HCT116 (cell line): ENCODE data around the gene GPRC5B. TPM values are rescaled to one million over a fixed set of nuclear protein-coding genes. Genes with fewer than 3 reads are reported as not detected.

ENCODE experiments used
- ATAC-seq: fragments of 200-7000 bp; cut with Tn5 transposase; 2 replicates; pipeline ENCODE4 v1.9.1; 2020; ENCODE audit warnings: mild to moderate bottlenecking, moderate library complexity
- BruUV-seq: library from RNA; stranded (reverse); fragments of 400-500 nt; replicated peaks from 2 replicates; lab custom pipeline; 2021; lab: Mats Ljungman, UMichigan
- CTCF ChIA-PET: fragments of 300-600 bp; sonication (Branson Sonifier 250); formaldehyde crosslinking; loops from one replicate; lab custom pipeline; 2021; ENCODE audit warnings: antibody characterized with exemption; lab: Charles Lee
- POLR2A ChIA-PET: fragments of 300-600, 350-600 bp; sonication (Branson Sonifier 250); formaldehyde crosslinking; loops from one replicate; lab custom pipeline; 2021; ENCODE audit warnings: antibody characterized with exemption; lab: Charles Lee
- RAD21 ChIA-PET, 2 experiments: fragments of 300-600 bp; sonication (Branson Sonifier 250); formaldehyde crosslinking; loops; one replicate each; lab custom pipeline; 2023; ENCODE audit warnings: low total read pairs in 2 of 2; ENCODE audit not compliant: uncharacterized antibody in 2 of 2, unreplicated experiment in 2 of 2, low non-redundant PET in 1 of 2; lab: Charles Lee
- DNase-seq: peaks from one replicate; pipeline ENCODE4 v3.0.0-alpha.2; 2010; ENCODE audit warnings: low read depth, low spot score
- H2AFZ ChIP-seq: fragments of 200-600 bp; shearing (Covaris generic), sonication (generic); 2 replicates; pipeline ENCODE4 v1.6.1; 2017; ENCODE audit warnings: low read depth, mixed run types, mixed read lengths, antibody characterized with exemption, low read length; ENCODE audit not compliant: poor library complexity, severe bottlenecking
- H3K27ac ChIP-seq: 2 replicates; pipeline ENCODE4 v1.5.1; 2012; ENCODE audit warnings: low read depth, low read length
- H3K27me3 ChIP-seq: fragments of 200-600 bp; sonication (generic); 2 replicates; pipeline ENCODE4 v1.6.1; 2016; ENCODE audit warnings: mixed run types, low read length, mixed read lengths; ENCODE audit not compliant: insufficient read depth
- H3K36me3 ChIP-seq, 2 experiments: fragments of 200-500 bp in 1 of 2; fragments of 200-600 bp in 1 of 2; sonication (Bioruptor generic) in 1 of 2; sonication (generic) in 1 of 2; 2 replicates each; pipeline versions ENCODE4 v1.5.1 to v1.6.1; 2014 to 2016; ENCODE audit warnings: low read length in 2 of 2, inconsistent platforms in 1 of 2, mixed read lengths in 1 of 2, mixed run types in 1 of 2; ENCODE audit not compliant: insufficient read depth in 2 of 2, control insufficient read depth in 1 of 2
- H3K4me1 ChIP-seq, 2 experiments: fragments of 200-600 bp in 1 of 2; sonication (generic) in 1 of 2; 2 replicates each; pipeline versions ENCODE4 v1.5.1 to v1.6.1; 2012 to 2017; ENCODE audit warnings: low read length in 2 of 2, inconsistent platforms in 1 of 2, mild to moderate bottlenecking in 1 of 2, mixed read lengths in 1 of 2, mixed run types in 1 of 2, moderate library complexity in 1 of 2; ENCODE audit not compliant: insufficient read depth in 2 of 2, control insufficient read depth in 1 of 2
- H3K4me2 ChIP-seq: fragments of 200-600 bp; sonication (generic); 2 replicates; pipeline ENCODE4 v1.6.1; 2017; ENCODE audit warnings: mixed run types, low read length, mixed read lengths
- H3K4me3 ChIP-seq, 2 experiments: fragments of 200-600 bp in 1 of 2; sonication (generic) in 1 of 2; replicated peaks in 1 of 2; 2 replicates each; pipeline ENCODE4 v1.5.1; 2011 to 2016; ENCODE audit warnings: low read length in 2 of 2, control low read depth in 1 of 2, low read depth in 1 of 2, mild to moderate bottlenecking in 1 of 2, mixed read lengths in 1 of 2, mixed run types in 1 of 2
- H3K79me2 ChIP-seq: fragments of 200-600 bp; sonication (generic); 2 replicates; pipeline ENCODE4 v1.6.1; 2017; ENCODE audit warnings: mild to moderate bottlenecking, mixed run types, low read length, moderate library complexity, mixed read lengths; ENCODE audit not compliant: insufficient read depth
- H3K9ac ChIP-seq: fragments of 200-600 bp; sonication (generic); 2 replicates; pipeline ENCODE4 v1.6.1; 2016; ENCODE audit warnings: low read length, mixed read lengths
- H3K9me2 ChIP-seq: fragments of 200-600 bp; sonication (generic), shearing (Covaris generic); 2 replicates; pipeline ENCODE4 v1.6.1; 2017; ENCODE audit warnings: mixed run types, mild to moderate bottlenecking, moderate library complexity; ENCODE audit not compliant: insufficient read depth
- H3K9me3 ChIP-seq, 2 experiments: fragments of 200-500 bp in 1 of 2; fragments of 200-600 bp in 1 of 2; sonication (Bioruptor generic) in 1 of 2; sonication (generic) in 1 of 2; 2 replicates each; pipeline ENCODE4 v1.6.1; 2014 to 2017; ENCODE audit warnings: low read length in 2 of 2, mixed read lengths in 2 of 2, inconsistent platforms in 1 of 2, low read depth in 1 of 2, mild to moderate bottlenecking in 1 of 2, mixed run types in 1 of 2, moderate library complexity in 1 of 2; ENCODE audit not compliant: control insufficient read depth in 1 of 2, insufficient read depth in 1 of 2
- H4K20me1 ChIP-seq: fragments of 200-600 bp; sonication (generic), shearing (Covaris generic); 2 replicates; pipeline ENCODE4 v1.6.1; 2017; ENCODE audit warnings: mixed run types, mild to moderate bottlenecking, moderate library complexity; ENCODE audit not compliant: insufficient read depth
- ATF3 ChIP-seq: IDR thresholded peaks from 2 replicates; pipeline ENCODE4 v1.6.1; 2012
- CBX3 ChIP-seq: IDR thresholded peaks from 2 replicates; pipeline ENCODE4 v1.6.1; 2012; ENCODE audit warnings: low read depth
- CEBPB ChIP-seq: IDR thresholded peaks from 2 replicates; pipeline ENCODE4 v1.6.1; 2012; ENCODE audit warnings: low read depth
- CTCF ChIP-seq, 3 experiments: fragments of 200-600 bp in 1 of 3; sonication (generic) in 1 of 3; IDR thresholded peaks in 2 of 3; conservative IDR thresholded peaks in 1 of 3; 2 replicates each; pipeline ENCODE4 v1.5.1; 2012 to 2017; ENCODE audit warnings: low read depth in 2 of 3, low read length in 2 of 3, antibody characterized with exemption in 1 of 3, borderline replicate concordance in 1 of 3, control low read depth in 1 of 3, mild to moderate bottlenecking in 1 of 3, mixed read lengths in 1 of 3, mixed run types in 1 of 3, moderate library complexity in 1 of 3; ENCODE audit not compliant: insufficient read depth in 1 of 3
- EGR1 ChIP-seq: IDR thresholded peaks from 2 replicates; pipeline ENCODE4 v1.6.1; 2012; ENCODE audit warnings: low read depth
- EZH2 ChIP-seq: fragments of 200-600 bp; sonication (generic); IDR thresholded peaks from 2 replicates; pipeline ENCODE4 v1.6.1; 2017; ENCODE audit warnings: antibody characterized with exemption, mixed run types
- EZH2phosphoT487 ChIP-seq: fragments of 200-600 bp; IDR thresholded peaks from 2 replicates; pipeline ENCODE4 v1.6.1; 2018; ENCODE audit warnings: antibody characterized with exemption, borderline replicate concordance
- FOSL1 ChIP-seq: IDR thresholded peaks from 2 replicates; pipeline ENCODE4 v1.6.1; 2012; ENCODE audit warnings: low read depth
- JUND ChIP-seq: IDR thresholded peaks from 2 replicates; pipeline ENCODE4 v1.6.1; 2012
- POLR2A ChIP-seq: IDR thresholded peaks from 2 replicates; pipeline ENCODE4 v1.7.0; 2011; ENCODE audit warnings: borderline replicate concordance; ENCODE audit not compliant: insufficient read depth, insufficient read length; ENCODE audit errors: extremely low read depth
- RAD21 ChIP-seq: IDR thresholded peaks from 2 replicates; pipeline ENCODE4 v1.6.1; 2012; ENCODE audit warnings: low read depth, mild to moderate bottlenecking
- REST ChIP-seq: IDR thresholded peaks from 2 replicates; pipeline ENCODE4 v1.6.1; 2012; ENCODE audit warnings: low read depth
- SIN3A ChIP-seq: IDR thresholded peaks from 2 replicates; pipeline ENCODE4 v1.6.1; 2012; ENCODE audit warnings: low read depth
- SP1 ChIP-seq: IDR thresholded peaks from 2 replicates; pipeline ENCODE4 v1.6.1; 2012; ENCODE audit warnings: low read depth
- TCF7L2 ChIP-seq: IDR thresholded peaks from 2 replicates; pipeline ENCODE4 v1.7.0; 2011; ENCODE audit warnings: borderline replicate concordance, inconsistent platforms; ENCODE audit not compliant: insufficient read depth, insufficient read length; ENCODE audit errors: extremely low read depth
- YY1 ChIP-seq: IDR thresholded peaks from 2 replicates; pipeline ENCODE4 v1.6.1; 2011; ENCODE audit warnings: low read length, low read depth, moderate library complexity, mild to moderate bottlenecking; ENCODE audit not compliant: insufficient replicate concordance; ENCODE audit errors: extremely low read depth
- ZFX ChIP-seq: fragments of 450-650 bp; IDR thresholded peaks from 2 replicates; pipeline ENCODE4 v1.6.1; 2017
- ZNF274 ChIP-seq: fragments of 200-500 bp; sonication (Bioruptor generic); IDR thresholded peaks from 2 replicates; pipeline ENCODE4 v1.6.1; 2014; ENCODE audit warnings: mild to moderate bottlenecking, low read depth, low read length, inconsistent platforms
- intact Hi-C: fragments of 100-400 bp; cut with micrococcal nuclease; formaldehyde crosslinking; loops from 2 replicates; pipeline ENCODE4 v1.10.0; 2022
- total RNA-seq: library from RNA; stranded (reverse); gene quantifications from one replicate; pipeline ENCODE4 v1.2.1, GENCODE V29; 2021; ENCODE audit not compliant: unreplicated experiment
- TF ChIP-seq, protein P1 (sequence below): IDR thresholded peaks from 2 replicates; pipeline ENCODE4 v1.6.1; 2011; ENCODE audit warnings: mild to moderate bottlenecking, low read length, moderate library complexity; ENCODE audit not compliant: insufficient replicate concordance; ENCODE audit errors: extremely low read depth

GPRC5B gene
- total RNA-seq, 1 experiment from 2014 or later = 7.2 TPM

DNA sequence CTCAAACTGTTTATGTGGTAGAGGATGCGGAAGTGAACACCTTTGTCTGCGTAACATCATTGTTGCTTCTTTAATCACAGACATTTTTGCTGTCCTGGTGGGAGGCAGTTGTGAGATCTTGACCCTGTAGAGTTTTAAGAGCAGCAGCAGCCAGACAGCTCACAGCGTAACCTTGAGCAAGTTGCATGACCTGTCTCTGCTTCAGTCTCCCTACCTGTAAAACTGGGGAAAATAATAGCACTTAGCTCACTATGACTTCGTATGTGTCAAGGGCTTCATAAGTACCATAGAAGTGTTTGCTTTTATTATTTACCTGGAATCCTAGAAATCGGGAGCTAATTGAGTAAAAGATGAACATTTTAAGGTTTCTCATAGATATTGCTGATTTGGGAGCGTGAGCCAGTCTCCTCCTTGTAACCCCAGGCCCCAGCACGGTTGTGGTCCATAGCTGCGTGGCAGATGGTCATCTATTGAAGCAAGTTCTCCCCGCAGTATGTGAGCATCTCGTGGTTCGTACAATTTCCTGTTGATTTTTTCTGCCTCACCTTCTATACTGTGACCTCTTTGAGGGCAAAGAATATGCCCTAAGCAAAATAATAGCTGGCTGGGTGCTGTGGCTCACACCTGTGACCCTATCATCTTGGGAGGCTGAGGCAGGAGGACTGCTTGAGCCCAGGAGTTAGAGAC is 34.4 kb downstream of the GPRC5B start:
- Histone ChIP-seq H3K4me3 (no peak overlapping the region), H3K9me2 (no peaks in the 10 kb centered on the region), H3K4me1 (no peaks in the 10 kb centered on the region), H4K20me1 (no peaks in the 10 kb centered on the region), H2AFZ (no peak overlapping the region), H3K9ac (no peak overlapping the region), H3K4me2 (no peak overlapping the region), H3K27me3 (no peaks in the 10 kb centered on the region), H3K9me3 (no peaks in the 10 kb centered on the region), H3K27ac (no peak overlapping the region), H3K79me2 (no peaks in the 10 kb centered on the region), H3K36me3 (no peaks in the 10 kb centered on the region)
- BruUV-seq = no TSS peak
- RAD21 ChIA-PET = no interaction called here
- POLR2A ChIA-PET = no interaction called here
- intact Hi-C loops = no loop called here
- CTCF ChIA-PET = no interaction called here
- no peak for DNase-seq
- TF ChIP-seq ZFX (no peak), EGR1 (no peak), CEBPB (no peak), POLR2A (no peak), YY1 (no peak), SP1 (no peak), JUND (no peak), EZH2phosphoT487 (no peak), ATF3 (no peak), CTCF (IDR thresholded peaks at IDR 0.05 in 2 of 3, conservative IDR thresholded peaks at IDR 0.05 in 1 of 3; ENCODE audit: borderline replicate concordance in 1 of 3, insufficient read depth in 1 of 3, low read depth in 2 of 3, low read length in 2 of 3) (no peak), EZH2 (no peak), SIN3A (no peak), REST (no peak), FOSL1 (no peak), CBX3 (no peak), RAD21 (no peak), ZNF274 (no peak), TCF7L2 (no peak)
- TF ChIP-seq, protein P1, sequence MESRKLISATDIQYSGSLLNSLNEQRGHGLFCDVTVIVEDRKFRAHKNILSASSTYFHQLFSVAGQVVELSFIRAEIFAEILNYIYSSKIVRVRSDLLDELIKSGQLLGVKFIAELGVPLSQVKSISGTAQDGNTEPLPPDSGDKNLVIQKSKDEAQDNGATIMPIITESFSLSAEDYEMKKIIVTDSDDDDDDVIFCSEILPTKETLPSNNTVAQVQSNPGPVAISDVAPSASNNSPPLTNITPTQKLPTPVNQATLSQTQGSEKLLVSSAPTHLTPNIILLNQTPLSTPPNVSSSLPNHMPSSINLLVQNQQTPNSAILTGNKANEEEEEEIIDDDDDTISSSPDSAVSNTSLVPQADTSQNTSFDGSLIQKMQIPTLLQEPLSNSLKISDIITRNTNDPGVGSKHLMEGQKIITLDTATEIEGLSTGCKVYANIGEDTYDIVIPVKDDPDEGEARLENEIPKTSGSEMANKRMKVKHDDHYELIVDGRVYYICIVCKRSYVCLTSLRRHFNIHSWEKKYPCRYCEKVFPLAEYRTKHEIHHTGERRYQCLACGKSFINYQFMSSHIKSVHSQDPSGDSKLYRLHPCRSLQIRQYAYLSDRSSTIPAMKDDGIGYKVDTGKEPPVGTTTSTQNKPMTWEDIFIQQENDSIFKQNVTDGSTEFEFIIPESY = no peak
- no peak for ATAC-seq
